Stomach smooth muscle (tissue), 2 donors: ENCODE results near the gene AKAP12.

Experiments used
- H3K27ac ChIP-seq: one replicate; pipeline ENCODE4 v1.7.0; 2013; ENCODE audit warnings: mild to moderate bottlenecking, low read length, inconsistent platforms
- H3K27me3 ChIP-seq, 2 donors: one replicate each; pipeline ENCODE4 v1.7.0; 2013; ENCODE audit warnings: low read length in 2 of 2; ENCODE audit not compliant: insufficient read depth in 2 of 2, control insufficient read depth in 1 of 2
- H3K36me3 ChIP-seq, 2 donors: one replicate each; pipeline ENCODE4 v1.7.0; 2013; ENCODE audit warnings: low read length in 2 of 2; ENCODE audit not compliant: control insufficient read depth in 2 of 2, insufficient read depth in 2 of 2
- H3K4me1 ChIP-seq: one replicate; pipeline ENCODE4 v1.7.0; 2013; ENCODE audit warnings: low read length; ENCODE audit not compliant: control insufficient read depth, insufficient read depth
- H3K4me3 ChIP-seq, 2 donors: one replicate each; pipeline ENCODE4 v1.7.0; 2013; ENCODE audit warnings: low read length in 2 of 2
- H3K9ac ChIP-seq, 2 donors: one replicate each; pipeline ENCODE4 v1.7.0; 2013; ENCODE audit warnings: low read length in 2 of 2, mild to moderate bottlenecking in 1 of 2
- H3K9me3 ChIP-seq, 2 donors: one replicate each; pipeline ENCODE4 v1.7.0; 2013; ENCODE audit warnings: low read length in 2 of 2; ENCODE audit not compliant: control insufficient read depth in 2 of 2
- donor health status: healthy.
- donor health status: Pancreatic carcinoma.

AKAP12 gene

DNA sequence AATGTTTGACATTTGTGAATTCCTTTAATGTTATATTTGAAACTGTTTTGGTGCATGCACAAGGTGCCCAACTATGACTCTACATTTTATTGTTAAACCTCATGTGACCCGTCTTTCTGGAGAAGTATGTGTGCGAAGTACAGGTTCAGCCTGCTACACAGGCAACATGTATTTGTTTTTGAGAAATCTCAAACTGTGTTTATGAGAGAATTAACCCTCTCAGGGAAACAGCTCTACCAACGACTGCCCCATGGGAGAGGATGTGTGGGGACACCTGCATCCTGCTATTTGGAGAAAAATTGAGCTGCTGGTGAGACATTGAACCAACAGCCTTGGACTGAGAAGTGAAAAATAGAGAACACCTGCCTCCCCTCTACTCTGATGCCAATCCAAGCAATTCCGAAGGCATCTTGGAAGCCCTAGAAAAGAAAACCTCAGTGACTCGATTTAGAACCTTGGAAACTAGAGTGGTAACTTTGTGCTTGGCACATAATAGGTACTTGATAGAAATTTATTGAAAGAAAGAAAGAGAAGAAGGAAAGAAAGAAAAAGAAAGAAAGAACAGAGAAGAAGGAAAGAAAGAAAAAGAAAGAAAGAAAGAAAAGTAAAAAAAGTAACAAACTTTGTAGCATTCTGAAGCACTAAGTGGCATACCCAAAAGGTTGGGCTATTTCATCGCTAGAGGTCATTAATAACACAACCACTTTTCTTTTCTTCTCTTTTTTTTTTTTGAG is 2.9 kb upstream of the AKAP12 start:
- Histone ChIP-seq H3K27me3 (no peaks in the 10 kb centered on the region), H3K36me3 (no peaks in the 10 kb centered on the region), H3K4me1 (peaks cover 9% of the 10 kb centered on the region), H3K27ac (no peak overlapping the region), H3K4me3 (no peak overlapping the region), H3K9me3 (no peaks in the 10 kb centered on the region), H3K9ac (no peak overlapping the region)

DNA sequence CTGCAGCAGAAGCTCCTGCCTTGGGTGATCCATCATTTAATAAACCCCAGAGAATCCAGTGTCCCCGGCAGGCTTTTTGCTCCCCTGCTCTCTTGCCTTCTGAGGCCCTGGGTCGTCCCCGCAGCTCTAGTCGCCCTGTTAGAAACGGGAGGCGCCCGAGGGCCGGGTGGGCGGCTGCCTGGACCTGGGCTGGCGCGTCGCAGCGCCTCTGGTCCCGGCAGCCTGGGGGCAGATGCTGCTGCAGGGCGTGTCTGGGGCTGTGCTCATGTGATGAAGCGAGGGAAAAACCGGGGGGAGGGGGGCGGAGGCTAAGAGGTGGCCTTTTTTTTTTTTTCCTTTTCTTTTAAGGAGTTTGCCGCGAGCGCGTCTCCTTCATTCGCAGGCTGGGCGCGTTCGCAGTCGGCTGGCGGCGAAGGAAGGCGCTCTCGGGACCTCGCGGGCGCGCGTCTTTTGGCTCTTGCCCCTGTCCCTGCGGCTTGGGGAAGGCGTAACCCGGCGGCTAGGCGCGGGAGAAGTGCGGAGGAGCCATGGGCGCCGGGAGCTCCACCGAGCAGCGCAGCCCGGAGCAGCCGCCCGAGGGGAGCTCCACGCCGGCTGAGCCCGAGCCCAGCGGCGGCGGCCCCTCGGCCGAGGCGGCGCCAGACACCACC is 394 bp downstream of the AKAP12 start:
- H3K4me3 ChIP-seq = peak overlapping the region; percentile 61 to 89
- H3K27ac ChIP-seq = peak overlapping the region; percentile 91
- H3K9ac ChIP-seq = peak overlapping the region; percentile 78 to 95
- peaks cover 25% of the 10 kb centered on the region for H3K4me1 ChIP-seq
- H3K27me3 ChIP-seq = no peaks in the 10 kb centered on the region
- no peaks in the 10 kb centered on the region for H3K36me3 ChIP-seq
- H3K9me3 ChIP-seq = no peaks in the 10 kb centered on the region

GRCh38 chr6:151240791-151241642 is 1.2 kb downstream of the AKAP12 start:
- Histone ChIP-seq H3K36me3 (no peaks in the 10 kb centered on the region), H3K4me1 (peaks cover 25% of the 10 kb centered on the region), H3K27ac (peak overlapping the region; percentile 91), H3K4me3 (peak overlapping the region; percentile 71 to 89), H3K9ac (peak overlapping the region; percentile 86 to 95), H3K9me3 (no peaks in the 10 kb centered on the region), H3K27me3 (no peaks in the 10 kb centered on the region)

GRCh38 chr6:151241853-151242252 is 2.1 kb downstream of the AKAP12 start:
- no peaks in the 10 kb centered on the region for H3K27me3 ChIP-seq
- H3K27ac ChIP-seq = peak overlapping the region; percentile 91

GRCh38 chr6:151242420-151242861 is 2.7 kb downstream of the AKAP12 start:
- no peak overlapping the region for H3K27ac ChIP-seq

More at GRCh38 chr6:151241853-151242252, 2.1 kb downstream of the AKAP12 start:
- peaks cover 25% of the 10 kb centered on the region for H3K4me1 ChIP-seq
- H3K9me3 ChIP-seq = no peaks in the 10 kb centered on the region
- peak overlapping the region; percentile 86 to 95 for H3K9ac ChIP-seq
- no peaks in the 10 kb centered on the region for H3K36me3 ChIP-seq
- H3K4me3 ChIP-seq = peak overlapping the region; percentile 71 to 89

GRCh38 chr6:151243481-151243880 is 3.7 kb downstream of the AKAP12 start:
- Histone ChIP-seq H3K27ac (no peak overlapping the region), H3K9ac (no peak overlapping the region), H3K4me3 (peak overlapping the region; percentile 54 to 89), H3K27me3 (no peaks in the 10 kb centered on the region), H3K9me3 (no peaks in the 10 kb centered on the region), H3K4me1 (peaks cover 25% of the 10 kb centered on the region), H3K36me3 (no peaks in the 10 kb centered on the region)

More at GRCh38 chr6:151242420-151242861, 2.7 kb downstream of the AKAP12 start:
- Histone ChIP-seq H3K4me3 (peak overlapping the region; percentile 54 to 89), H3K36me3 (no peaks in the 10 kb centered on the region), H3K27me3 (no peaks in the 10 kb centered on the region), H3K4me1 (peaks cover 25% of the 10 kb centered on the region), H3K9ac (no peak overlapping the region), H3K9me3 (no peaks in the 10 kb centered on the region)

- Histone ChIP-seq H3K27me3 (no peaks in the 10 kb centered on the region), H3K4me1 (peaks cover 11% of the 10 kb centered on the region), H3K4me3 (no peak overlapping the region), H3K27ac (no peak overlapping the region), H3K36me3 (no peaks in the 10 kb centered on the region), H3K9me3 (no peaks in the 10 kb centered on the region), H3K9ac (no peak overlapping the region)
Observed at GRCh38 chr6:151247490-151247889, 7.7 kb downstream of the AKAP12 start.

- H3K9me3 ChIP-seq = no peaks in the 10 kb centered on the region
- no peak overlapping the region for H3K9ac ChIP-seq
- no peak overlapping the region for H3K4me3 ChIP-seq
- H3K4me1 ChIP-seq = peaks cover 8% of the 10 kb centered on the region
- no peaks in the 10 kb centered on the region for H3K36me3 ChIP-seq
- H3K27ac ChIP-seq = no peak overlapping the region
- H3K27me3 ChIP-seq = no peaks in the 10 kb centered on the region
Observed at GRCh38 chr6:151248295-151248694, 8.5 kb downstream of the AKAP12 start.

- H3K9ac ChIP-seq = no peak overlapping the region
- H3K27me3 ChIP-seq = no peaks in the 10 kb centered on the region
- peaks cover 6% of the 10 kb centered on the region for H3K4me1 ChIP-seq
- no peaks in the 10 kb centered on the region for H3K9me3 ChIP-seq
- H3K27ac ChIP-seq = no peak overlapping the region
- no peak overlapping the region for H3K4me3 ChIP-seq
- H3K36me3 ChIP-seq = no peaks in the 10 kb centered on the region
Observed at GRCh38 chr6:151252634-151253033, 12.9 kb downstream of the AKAP12 start.

DNA sequence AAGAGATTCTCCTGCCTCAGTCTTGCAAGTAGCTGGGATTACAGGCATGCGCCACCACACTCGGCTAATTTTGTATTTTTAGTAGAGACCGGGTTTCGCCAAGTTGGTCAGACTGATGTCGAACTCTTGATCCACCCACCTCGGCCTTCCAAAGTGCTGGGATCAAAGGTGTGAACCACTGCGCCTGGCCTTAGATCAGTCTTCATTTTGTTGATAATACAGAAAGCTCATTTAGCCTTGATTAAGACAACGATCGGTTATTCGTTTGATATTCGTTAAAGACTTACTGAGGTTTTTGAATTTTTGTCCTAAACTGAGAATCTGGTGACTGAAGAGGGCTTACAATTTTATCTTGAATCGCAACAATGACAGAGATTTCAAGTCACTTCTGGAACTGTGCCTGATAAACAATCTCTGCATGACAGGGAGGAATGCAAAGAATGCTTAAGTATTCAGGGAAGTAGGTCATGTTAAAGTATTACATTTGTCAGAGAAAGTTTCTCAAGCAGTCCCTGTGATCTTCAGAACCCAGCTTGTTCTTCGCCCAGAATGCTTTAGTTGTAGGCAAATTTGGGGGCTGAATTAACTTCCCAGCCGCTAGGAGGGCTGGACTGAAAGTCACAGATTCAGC is 14.8 kb downstream of the AKAP12 start:
- H3K4me3 ChIP-seq = no peak overlapping the region
- no peaks in the 10 kb centered on the region for H3K27me3 ChIP-seq
- H3K36me3 ChIP-seq = no peaks in the 10 kb centered on the region
- no peak overlapping the region for H3K27ac ChIP-seq
- H3K9ac ChIP-seq = no peak overlapping the region
- no peaks in the 10 kb centered on the region for H3K9me3 ChIP-seq
- H3K4me1 ChIP-seq = peaks cover 12% of the 10 kb centered on the region
